GM10248 (cell line): ENCODE data around the gene RHOBTB1.

Experiments used
- CTCF ChIA-PET: fragments of 300-600 bp; sonication (Branson Sonifier 250); formaldehyde crosslinking; extraction: SDS; loops from one replicate; lab custom pipeline; 2021; ENCODE audit warnings: antibody characterized with exemption; lab: Yijun Ruan, JAX
- POLR2A ChIA-PET: fragments of 350-650 bp; sonication (Branson Sonifier 250); formaldehyde crosslinking; extraction: SDS; loops from one replicate; lab custom pipeline; 2020; ENCODE audit warnings: antibody characterized with exemption; lab: Yijun Ruan, JAX
- DNase-seq: peaks from one replicate; pipeline ENCODE4 v3.0.0; 2012; ENCODE audit errors: extremely low spot score
- TF ChIP-seq, protein P1 (sequence below): IDR thresholded peaks from 2 replicates; pipeline ENCODE4 v1.5.1; 2012; ENCODE audit warnings: mild to moderate bottlenecking, low read depth; ENCODE audit errors: extremely low read depth, missing control alignments, control extremely low read depth

RHOBTB1 gene

DNA sequence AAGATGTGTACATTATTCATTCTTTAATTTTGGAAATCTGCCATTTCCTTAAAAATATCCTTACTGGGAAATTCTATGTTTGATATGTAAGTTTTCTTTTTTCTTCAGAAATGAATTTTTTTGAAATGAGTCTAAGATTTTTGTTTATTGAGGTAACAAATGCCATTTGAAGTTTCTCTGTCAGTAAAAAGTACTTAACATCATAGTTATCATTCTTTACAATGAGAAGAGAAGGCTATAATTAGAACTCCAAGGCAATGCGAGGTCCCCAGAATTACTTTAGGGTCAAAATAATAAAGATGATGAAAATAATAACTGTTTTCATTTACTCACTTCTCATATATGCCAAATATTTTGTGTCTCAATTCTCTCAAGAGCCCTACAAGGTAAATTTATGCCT, 37.0 kb upstream of the RHOBTB1 start:
- ChIA-PET CTCF (interaction anchor here (0.7 kb wide), 1 partner anchor 32 kb away, joined by 3 read pairs; no protein-coding TSS in a partner anchor), POLR2A (no interaction called here)
- TF ChIP-seq, protein P1, sequence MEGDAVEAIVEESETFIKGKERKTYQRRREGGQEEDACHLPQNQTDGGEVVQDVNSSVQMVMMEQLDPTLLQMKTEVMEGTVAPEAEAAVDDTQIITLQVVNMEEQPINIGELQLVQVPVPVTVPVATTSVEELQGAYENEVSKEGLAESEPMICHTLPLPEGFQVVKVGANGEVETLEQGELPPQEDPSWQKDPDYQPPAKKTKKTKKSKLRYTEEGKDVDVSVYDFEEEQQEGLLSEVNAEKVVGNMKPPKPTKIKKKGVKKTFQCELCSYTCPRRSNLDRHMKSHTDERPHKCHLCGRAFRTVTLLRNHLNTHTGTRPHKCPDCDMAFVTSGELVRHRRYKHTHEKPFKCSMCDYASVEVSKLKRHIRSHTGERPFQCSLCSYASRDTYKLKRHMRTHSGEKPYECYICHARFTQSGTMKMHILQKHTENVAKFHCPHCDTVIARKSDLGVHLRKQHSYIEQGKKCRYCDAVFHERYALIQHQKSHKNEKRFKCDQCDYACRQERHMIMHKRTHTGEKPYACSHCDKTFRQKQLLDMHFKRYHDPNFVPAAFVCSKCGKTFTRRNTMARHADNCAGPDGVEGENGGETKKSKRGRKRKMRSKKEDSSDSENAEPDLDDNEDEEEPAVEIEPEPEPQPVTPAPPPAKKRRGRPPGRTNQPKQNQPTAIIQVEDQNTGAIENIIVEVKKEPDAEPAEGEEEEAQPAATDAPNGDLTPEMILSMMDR, result no peak
- no peak for DNase-seq

DNA sequence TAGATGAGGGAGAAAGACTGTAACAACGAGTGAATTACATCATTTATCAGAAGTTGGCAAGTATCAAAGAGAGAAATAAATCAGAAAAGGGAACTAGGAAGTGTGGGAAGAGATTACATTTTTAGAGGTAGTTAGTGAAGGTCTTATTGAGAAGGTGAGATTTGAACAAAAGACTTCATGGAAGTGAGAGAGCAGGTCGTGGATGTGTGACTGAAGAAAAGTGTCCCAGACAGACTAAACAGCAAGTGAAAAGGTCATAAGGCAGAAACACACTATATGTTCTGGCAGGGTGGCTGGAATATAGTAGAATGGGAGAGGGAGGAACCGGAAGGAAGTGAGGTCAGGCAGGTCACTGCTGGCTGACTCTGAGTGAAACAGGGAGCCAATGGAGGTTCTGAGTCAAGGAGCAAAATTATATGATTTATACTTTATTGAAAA, 35.7 kb upstream of the RHOBTB1 start:
- no peak for DNase-seq
- TF ChIP-seq, protein P1, result no peak
- CTCF ChIA-PET, result no interaction called here
- POLR2A ChIA-PET, result no interaction called here

DNA sequence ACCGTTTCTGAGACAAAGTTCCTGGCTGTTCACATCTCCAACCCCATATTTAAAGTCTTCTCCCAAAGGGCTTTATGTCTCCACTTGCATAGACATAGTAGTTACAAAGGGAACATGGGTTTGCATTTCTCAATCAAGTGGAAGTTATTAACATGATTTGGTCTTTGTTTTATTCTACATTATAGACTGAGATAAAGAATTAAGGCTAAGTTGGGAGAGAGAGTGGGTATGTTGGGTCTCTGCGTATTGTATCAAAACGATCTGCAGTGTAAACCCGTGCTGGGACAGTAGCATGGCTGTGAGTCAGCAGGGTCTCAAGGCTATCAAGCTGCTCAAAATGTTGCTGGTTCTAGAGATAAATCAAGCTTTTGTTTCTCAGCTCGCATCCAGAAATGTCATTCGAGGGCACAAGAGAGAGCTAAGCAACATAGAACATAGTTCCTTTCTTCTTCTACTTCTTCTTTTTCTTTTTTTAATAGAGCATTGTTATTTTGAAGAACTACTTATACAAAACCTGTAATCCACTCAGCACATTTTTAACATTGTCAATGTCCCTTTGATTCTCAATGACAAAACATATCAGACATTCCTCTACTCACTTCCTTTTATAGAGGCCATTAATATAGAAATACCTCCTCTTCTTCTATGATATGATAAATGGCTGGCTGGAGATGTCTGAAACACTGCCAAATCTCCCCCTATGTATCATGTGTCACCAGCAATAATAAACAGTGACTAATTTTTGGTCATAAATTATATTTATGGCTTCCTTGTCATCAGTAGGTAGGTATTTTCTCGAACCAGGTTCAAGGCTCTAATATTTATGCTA, 34.5 kb upstream of the RHOBTB1 start:
- TF ChIP-seq, protein P1, result no peak
- no peak for DNase-seq

DNA sequence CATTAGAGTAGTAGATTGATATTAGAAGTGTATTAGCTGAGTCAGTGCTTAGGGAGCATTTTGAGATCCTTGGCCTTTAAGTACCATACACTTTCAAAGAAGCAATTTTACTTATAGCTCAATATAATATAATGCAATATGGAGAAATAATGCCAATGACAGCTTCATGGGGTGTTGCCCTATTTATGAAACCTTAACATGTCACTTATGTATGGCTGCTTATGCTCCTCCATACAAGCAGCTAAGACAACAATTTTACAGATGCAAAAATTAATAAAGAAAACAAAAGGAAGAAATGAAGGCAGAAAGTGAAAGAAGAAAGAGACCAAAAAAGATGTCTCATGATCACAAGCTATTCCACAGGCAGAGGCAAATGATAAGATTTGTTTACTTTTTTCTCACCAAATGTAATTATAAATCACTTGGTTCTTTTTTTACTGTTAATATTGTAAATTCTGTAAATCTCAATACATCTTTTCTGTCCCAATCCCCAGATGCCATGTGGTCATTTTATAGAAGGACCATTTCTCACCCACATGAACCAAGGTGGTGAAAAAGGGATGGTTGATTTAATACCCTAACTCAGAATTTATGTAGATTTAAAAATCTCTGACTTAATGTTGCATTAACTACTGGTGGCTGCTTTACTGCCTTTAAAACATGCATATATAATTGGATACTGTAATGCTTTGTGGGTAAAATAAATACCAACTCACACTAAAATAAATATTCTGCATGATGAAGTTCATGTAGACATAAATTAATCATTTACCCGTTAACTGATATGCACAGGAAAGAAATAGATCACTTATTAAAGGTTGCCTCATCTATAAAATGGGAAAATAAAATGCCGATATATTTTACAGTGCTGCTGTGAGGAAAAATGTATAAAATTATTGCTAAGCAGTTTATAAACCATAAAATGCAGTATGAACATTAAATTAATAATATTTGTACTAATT, 33.5 kb upstream of the RHOBTB1 start:
- DNase-seq, result no peak
- TF ChIP-seq, protein P1, result no peak
- ChIA-PET CTCF (interaction anchor here (0.8 to 1.2 kb wide), 3 partner anchors 9 to 160 kb away, joined by 3 to 4 read pairs (median 3); no protein-coding TSS in a partner anchor), POLR2A (no interaction called here)

More for the DNA sequence above, 34.5 kb upstream of the RHOBTB1 start:
- POLR2A ChIA-PET, result no interaction called here
- CTCF ChIA-PET, result interaction anchor here (1.2 kb wide), 1 partner anchor 10 kb away, joined by 3 read pairs; no protein-coding TSS in a partner anchor

DNA sequence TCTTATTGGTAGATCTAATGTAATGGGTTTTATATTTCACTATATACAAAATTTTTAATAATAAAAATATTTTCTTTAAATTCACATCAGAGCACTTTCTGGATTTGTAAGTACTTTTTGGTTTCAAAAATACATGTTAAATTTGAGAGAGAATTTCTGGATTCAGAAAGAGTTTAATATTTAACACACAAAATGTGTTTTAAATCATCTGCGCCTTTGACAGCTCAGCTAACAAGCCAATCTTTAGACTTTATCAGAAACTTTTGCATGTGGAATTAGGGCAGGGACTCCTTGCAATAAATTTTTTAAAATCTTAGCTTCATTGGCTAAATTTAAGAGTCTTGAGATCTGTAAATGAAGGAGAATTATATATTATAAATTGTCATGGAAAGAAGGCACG, 32.7 kb upstream of the RHOBTB1 start:
- TF ChIP-seq, protein P1, result no peak
- POLR2A ChIA-PET, result no interaction called here
- CTCF ChIA-PET, result interaction anchor here (0.8 to 1.0 kb wide), 2 partner anchors 16 to 160 kb away, joined by 3 to 4 read pairs; no protein-coding TSS in a partner anchor
- DNase-seq, result no peak

DNA sequence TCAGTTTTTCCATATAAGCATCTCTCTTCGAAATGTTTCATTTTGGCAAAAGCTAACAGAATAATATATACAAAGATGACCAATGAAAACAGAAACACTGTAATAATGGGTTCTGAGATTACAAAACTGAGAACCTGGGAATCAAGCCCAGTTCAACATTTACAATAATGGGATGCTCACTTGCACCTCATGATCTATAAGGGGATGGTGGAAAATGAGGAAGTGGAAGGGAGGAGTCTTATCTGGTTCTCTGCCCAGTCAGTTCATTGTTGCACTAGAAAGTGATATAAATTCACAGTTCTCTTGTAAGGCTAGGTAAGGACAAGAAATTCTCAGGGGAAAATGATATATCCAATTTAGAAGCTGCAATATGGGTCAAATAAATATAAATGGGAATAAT, 31.7 kb upstream of the RHOBTB1 start:
- CTCF ChIA-PET, result no interaction called here
- POLR2A ChIA-PET, result no interaction called here
- DNase-seq, result no peak
- TF ChIP-seq, protein P1, result no peak
